VCaP (cell line): ENCODE measurements around the gene STIM2.

Experiments
- H3K27ac ChIP-seq: fragments of 450-650 bp; 2 replicates; pipeline ENCODE4 v1.5.1; 2017
- TF ChIP-seq, protein P1 (sequence below): fragments of 450-650 bp; conservative IDR thresholded peaks from 2 replicates; pipeline ENCODE4 v1.5.1; 2017; ENCODE audit warnings: mild to moderate bottlenecking, moderate library complexity

Gene STIM2

DNA sequence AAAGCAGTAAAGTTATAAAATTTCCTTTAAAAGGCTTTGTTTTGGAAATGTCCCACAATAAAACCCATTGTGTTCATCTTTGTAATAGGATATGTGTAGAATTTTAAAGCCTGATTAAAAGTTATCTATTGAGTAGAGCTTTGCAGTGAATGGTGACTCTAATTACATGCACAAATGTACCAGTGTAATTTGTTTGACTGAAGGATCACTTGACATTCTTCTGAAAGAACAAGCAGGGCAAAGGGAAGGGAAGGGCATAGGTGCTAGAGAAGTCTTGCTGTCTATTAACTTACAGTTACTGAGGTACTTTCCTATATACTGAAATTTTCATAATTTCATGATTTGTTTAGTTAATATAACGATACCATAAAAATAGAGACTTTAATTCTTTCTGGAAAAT, 70.8 kb downstream of the STIM2 start:
- H3K27ac ChIP-seq: no peak overlapping the region
- TF ChIP-seq, protein P1, sequence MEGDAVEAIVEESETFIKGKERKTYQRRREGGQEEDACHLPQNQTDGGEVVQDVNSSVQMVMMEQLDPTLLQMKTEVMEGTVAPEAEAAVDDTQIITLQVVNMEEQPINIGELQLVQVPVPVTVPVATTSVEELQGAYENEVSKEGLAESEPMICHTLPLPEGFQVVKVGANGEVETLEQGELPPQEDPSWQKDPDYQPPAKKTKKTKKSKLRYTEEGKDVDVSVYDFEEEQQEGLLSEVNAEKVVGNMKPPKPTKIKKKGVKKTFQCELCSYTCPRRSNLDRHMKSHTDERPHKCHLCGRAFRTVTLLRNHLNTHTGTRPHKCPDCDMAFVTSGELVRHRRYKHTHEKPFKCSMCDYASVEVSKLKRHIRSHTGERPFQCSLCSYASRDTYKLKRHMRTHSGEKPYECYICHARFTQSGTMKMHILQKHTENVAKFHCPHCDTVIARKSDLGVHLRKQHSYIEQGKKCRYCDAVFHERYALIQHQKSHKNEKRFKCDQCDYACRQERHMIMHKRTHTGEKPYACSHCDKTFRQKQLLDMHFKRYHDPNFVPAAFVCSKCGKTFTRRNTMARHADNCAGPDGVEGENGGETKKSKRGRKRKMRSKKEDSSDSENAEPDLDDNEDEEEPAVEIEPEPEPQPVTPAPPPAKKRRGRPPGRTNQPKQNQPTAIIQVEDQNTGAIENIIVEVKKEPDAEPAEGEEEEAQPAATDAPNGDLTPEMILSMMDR: no peak

DNA sequence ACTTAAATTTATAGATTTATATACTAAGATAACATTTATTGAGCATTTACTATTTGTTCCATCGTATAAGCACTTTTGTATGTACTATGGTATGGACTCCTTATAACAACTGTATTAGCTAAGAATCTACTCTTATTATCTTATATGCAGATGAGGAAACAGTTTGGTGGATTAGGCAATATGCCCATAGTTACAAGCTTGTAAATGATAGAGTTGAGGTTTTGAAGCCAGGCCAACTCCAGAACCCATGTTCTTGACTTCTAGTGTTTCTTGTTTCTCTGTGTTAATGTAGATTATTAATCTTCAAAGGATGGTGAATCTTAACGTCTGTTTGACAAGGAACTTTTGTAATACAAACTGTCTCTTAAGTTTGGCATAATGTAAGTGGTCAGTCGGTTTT, 71.3 kb downstream of the STIM2 start:
- TF ChIP-seq, protein P1: no peak
- no peak overlapping the region for H3K27ac ChIP-seq

DNA sequence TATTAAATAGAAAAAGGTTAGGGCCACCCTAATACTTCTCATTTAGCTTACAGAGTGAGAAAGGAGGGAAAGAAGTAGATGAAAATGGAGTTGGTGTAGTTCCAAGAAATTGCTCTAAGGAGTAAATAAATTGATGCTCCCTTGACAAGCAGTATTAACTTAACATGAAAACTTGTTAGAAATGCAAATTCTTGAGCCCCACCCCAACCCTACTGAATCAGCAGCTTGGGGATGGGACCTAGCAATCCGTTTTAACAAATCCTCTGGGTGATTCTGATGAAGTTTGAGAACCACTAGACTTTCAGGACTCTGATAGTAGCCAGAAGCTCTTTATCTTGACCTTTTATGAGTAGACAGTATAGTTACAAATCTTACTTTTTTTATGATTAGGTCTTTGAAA, 74.8 kb downstream of the STIM2 start:
- no peak overlapping the region for H3K27ac ChIP-seq
- TF ChIP-seq, protein P1: no peak

DNA sequence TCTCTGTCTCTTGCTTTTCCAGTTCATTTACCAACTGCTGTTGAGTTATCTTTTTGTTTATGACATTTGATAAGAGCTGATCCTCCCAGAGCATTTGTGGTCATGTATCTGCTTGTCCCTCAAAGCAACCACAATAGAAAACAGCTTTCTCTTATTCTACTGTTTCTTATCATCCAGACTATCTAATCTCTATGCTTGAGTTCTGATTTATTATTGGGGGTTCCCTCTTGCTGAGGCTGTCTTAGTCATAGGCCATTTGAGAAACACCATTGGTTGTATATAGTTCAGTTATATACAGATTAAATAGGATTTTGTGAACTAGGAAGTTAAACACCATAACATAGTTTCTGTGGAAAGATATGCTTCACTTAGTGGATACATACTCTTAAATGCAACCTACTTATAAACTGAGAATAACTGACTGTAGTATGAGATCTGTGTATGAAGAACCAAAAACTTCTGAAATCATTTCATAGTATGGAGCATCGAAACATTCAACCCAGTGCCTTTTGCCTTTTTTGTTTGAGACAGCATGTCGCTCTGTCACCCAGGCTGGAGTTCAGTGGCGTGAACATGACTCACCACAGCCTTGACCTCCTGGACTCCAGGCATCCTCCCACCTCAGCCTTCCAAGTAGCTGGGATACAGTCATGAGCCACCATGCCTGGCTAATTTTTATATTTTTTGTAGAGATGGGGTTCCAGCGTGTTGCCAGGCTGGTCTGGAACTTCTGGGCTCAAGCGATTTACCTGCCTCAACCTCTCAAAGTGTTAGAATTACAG, 75.8 kb downstream of the STIM2 start:
- H3K27ac ChIP-seq: no peak overlapping the region
- TF ChIP-seq, protein P1: no peak

DNA sequence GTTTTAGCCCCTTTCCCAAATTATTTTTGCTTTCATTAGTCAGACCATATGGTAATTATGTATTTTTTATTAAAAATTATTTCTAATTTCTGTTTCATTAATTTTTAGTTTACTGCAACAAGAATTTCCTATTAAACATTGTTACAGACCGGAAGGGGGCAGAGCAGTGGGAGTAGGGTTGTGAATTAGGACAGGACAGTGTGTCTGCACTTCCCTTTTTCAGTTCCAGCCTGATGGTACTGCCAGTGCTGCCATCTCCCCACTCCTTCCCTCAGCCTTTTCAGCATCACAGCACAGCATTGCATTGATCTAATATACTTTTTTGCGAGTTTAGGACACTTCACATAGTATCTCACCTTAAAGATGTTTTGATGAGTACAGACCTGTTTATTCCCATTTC, 76.5 kb downstream of the STIM2 start:
- TF ChIP-seq, protein P1: no peak
- no peak overlapping the region for H3K27ac ChIP-seq

DNA sequence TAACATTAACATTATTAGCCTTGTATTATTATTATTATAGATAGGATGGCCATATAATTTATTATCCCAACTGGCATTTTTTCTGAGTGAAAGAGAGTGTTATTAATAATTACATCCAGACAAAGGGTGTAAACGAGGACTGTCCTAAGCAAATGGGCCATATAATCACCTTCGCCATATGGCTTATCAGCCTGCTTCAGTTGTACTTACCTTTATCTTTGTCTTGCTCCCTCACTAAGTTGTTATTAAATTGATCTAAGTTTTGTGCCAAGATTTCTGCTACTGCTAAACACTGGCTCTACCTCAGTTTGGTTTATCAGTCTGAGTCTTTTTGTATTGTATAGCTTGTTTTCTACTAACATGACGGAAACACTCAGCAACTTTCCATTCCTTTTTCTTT, 76.9 kb downstream of the STIM2 start:
- TF ChIP-seq, protein P1: no peak
- no peak overlapping the region for H3K27ac ChIP-seq

DNA sequence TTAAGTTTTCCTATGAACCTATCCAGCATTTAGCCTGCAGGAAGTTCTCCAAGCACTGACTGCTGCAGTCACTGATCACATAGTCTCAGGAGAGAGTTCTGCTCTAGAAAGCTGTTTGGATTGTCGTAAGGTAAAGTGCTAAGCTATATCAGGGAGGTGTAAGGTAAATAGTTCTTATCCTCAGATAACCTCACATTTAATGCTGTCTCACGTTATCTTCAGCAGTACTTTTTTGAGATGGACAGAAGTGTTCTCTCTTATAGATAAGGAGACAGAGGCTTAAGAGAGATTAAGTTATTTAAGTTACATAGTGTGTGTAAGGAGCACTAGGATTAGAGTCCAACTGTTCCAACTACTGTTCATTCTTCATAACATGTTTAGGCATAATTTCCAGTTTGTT, 77.9 kb downstream of the STIM2 start:
- H3K27ac ChIP-seq: no peak overlapping the region
- TF ChIP-seq, protein P1: no peak
